Activated CD8-positive, alpha-beta memory T cell treated with anti-CD3 and anti-CD28 coated beads, Interleukin-2, amount 10 ng/mL, durations not matched to agents 7 days and 5 days (primary cell): ENCODE results near the gene FOXO1. TPM values are rescaled to one million over a fixed set of nuclear protein-coding genes. Genes with fewer than 3 reads are reported as not detected.
A peak's percentile ranks its signal among the peaks of the same experiment; 100 is the strongest.

Source experiments
- ATAC-seq: fragments of 150-1000 bp; cut with Tn5 transposase; one replicate; pipeline ENCODE4 v1.10.0; 2021; ENCODE audit warnings: moderate library complexity
- CTCF ChIA-PET: fragments of 350-600 bp; sonication (Branson Sonifier 250); formaldehyde crosslinking; loops from one replicate; lab custom pipeline; 2021; ENCODE audit warnings: antibody characterized with exemption; lab: Charles Lee
- DNase-seq: peaks from one replicate; pipeline ENCODE4 v3.0.0-alpha.2; 2020
- H3K27ac Mint-ChIP-seq: one replicate; pipeline ENCODE4 v1.8.0; 2021; ENCODE audit warnings: mild to moderate bottlenecking, mixed read lengths
- H3K27me3 Mint-ChIP-seq: one replicate; pipeline ENCODE4 v1.8.0; 2021; ENCODE audit warnings: mixed read lengths
- H3K36me3 Mint-ChIP-seq: one replicate; pipeline ENCODE4 v1.8.0; 2021; ENCODE audit warnings: mild to moderate bottlenecking, mixed read lengths
- H3K4me1 Mint-ChIP-seq: one replicate; pipeline ENCODE4 v1.8.0; 2021; ENCODE audit warnings: mixed read lengths
- H3K4me3 Mint-ChIP-seq: one replicate; pipeline ENCODE4 v1.8.0; 2021; ENCODE audit warnings: mild to moderate bottlenecking, moderate library complexity, mixed read lengths
- H3K9me3 Mint-ChIP-seq: one replicate; pipeline ENCODE4 v1.8.0; 2022; ENCODE audit warnings: low read depth, mixed read lengths
- total RNA-seq, 2 experiments: library from RNA; stranded (reverse); gene quantifications; one replicate each; pipeline ENCODE4 v1.2.3, GENCODE V29; 2021

The FOXO1 gene
- total RNA-seq, 2 experiments from 2014 or later, result 20.2 to 27.1 TPM

GRCh38 chr13:40605573-40605972 is 60.9 kb downstream of the FOXO1 start:
- no peak for ATAC-seq
- H3K9me3 Mint-ChIP-seq, result no peaks in the 10 kb centered on the region
- DNase-seq, result no peak
- no peaks in the 10 kb centered on the region for H3K27me3 Mint-ChIP-seq
- peaks cover 48% of the 10 kb centered on the region for H3K4me1 Mint-ChIP-seq
- no peak overlapping the region for H3K27ac Mint-ChIP-seq
- CTCF ChIA-PET, result no interaction called here
- peaks cover 13% of the 10 kb centered on the region for H3K36me3 Mint-ChIP-seq
- no peak overlapping the region for H3K4me3 Mint-ChIP-seq

GRCh38 chr13:40604135-40604534 is 62.3 kb downstream of the FOXO1 start:
- Mint-ChIP-seq H3K36me3 (peaks cover 15% of the 10 kb centered on the region), H3K27ac (no peak overlapping the region)
- CTCF ChIA-PET, result interaction anchor here (1.0 to 1.4 kb wide), 2 partner anchors 31 to 535 kb away, joined by 3 read pairs; no protein-coding TSS in a partner anchor

GRCh38 chr13:40600149-40600751 is 66.2 kb downstream of the FOXO1 start:
- H3K9me3 Mint-ChIP-seq, result no peaks in the 10 kb centered on the region
- ATAC-seq, result peak; percentile 47

More at GRCh38 chr13:40604135-40604534, 62.3 kb downstream of the FOXO1 start:
- ATAC-seq (no peak), DNase-seq (no peak)
- no peaks in the 10 kb centered on the region for H3K27me3 Mint-ChIP-seq
- peaks cover 57% of the 10 kb centered on the region for H3K4me1 Mint-ChIP-seq
- no peaks in the 10 kb centered on the region for H3K9me3 Mint-ChIP-seq
- H3K4me3 Mint-ChIP-seq, result no peak overlapping the region

GRCh38 chr13:40599747-40600146 is 66.7 kb downstream of the FOXO1 start:
- CTCF ChIA-PET, result interaction anchor here (0.9 to 1.3 kb wide), 2 partner anchors 9 to 69 kb away, joined by 3 read pairs; no protein-coding TSS in a partner anchor
- Mint-ChIP-seq H3K4me3 (peak overlapping the region; percentile 7), H3K27me3 (no peaks in the 10 kb centered on the region), H3K4me1 (peaks cover 70% of the 10 kb centered on the region), H3K9me3 (no peaks in the 10 kb centered on the region), H3K36me3 (peaks cover 9% of the 10 kb centered on the region), H3K27ac (peak overlapping the region; percentile 82)
- no peak for DNase-seq
- peak; percentile 28 for ATAC-seq

More at GRCh38 chr13:40600149-40600751, 66.2 kb downstream of the FOXO1 start:
- Mint-ChIP-seq H3K27me3 (no peaks in the 10 kb centered on the region), H3K36me3 (peaks cover 9% of the 10 kb centered on the region), H3K4me3 (peak overlapping the region; percentile 7), H3K27ac (peak overlapping the region; percentile 82), H3K4me1 (peaks cover 72% of the 10 kb centered on the region)
- no peak for DNase-seq
- CTCF ChIA-PET, result interaction anchor here (0.9 to 1.3 kb wide), 2 partner anchors 8 to 69 kb away, joined by 3 read pairs; no protein-coding TSS in a partner anchor

GRCh38 chr13:40599124-40599523 is 67.3 kb downstream of the FOXO1 start:
- Mint-ChIP-seq H3K27ac (no peak overlapping the region), H3K27me3 (no peaks in the 10 kb centered on the region), H3K9me3 (no peaks in the 10 kb centered on the region), H3K36me3 (peaks cover 9% of the 10 kb centered on the region), H3K4me3 (no peak overlapping the region), H3K4me1 (peaks cover 66% of the 10 kb centered on the region)
- CTCF ChIA-PET, result interaction anchor here (0.9 kb wide), 1 partner anchor 14 kb away, joined by 3 read pairs; no protein-coding TSS in a partner anchor
- DNase-seq (no peak), ATAC-seq (no peak)

- H3K27ac Mint-ChIP-seq, result no peak overlapping the region
- CTCF ChIA-PET, result interaction anchor here (0.9 kb wide), 1 partner anchor 15 kb away, joined by 3 read pairs; no protein-coding TSS in a partner anchor
- ATAC-seq, result no peak
- no peak for DNase-seq
- H3K4me1 Mint-ChIP-seq, result peaks cover 65% of the 10 kb centered on the region
- H3K27me3 Mint-ChIP-seq, result no peaks in the 10 kb centered on the region
- peaks cover 9% of the 10 kb centered on the region for H3K36me3 Mint-ChIP-seq
- H3K4me3 Mint-ChIP-seq, result no peak overlapping the region
- no peaks in the 10 kb centered on the region for H3K9me3 Mint-ChIP-seq
Measured at GRCh38 chr13:40598569-40598968, 67.9 kb downstream of the FOXO1 start.

GRCh38 chr13:40597735-40598365 is 68.6 kb downstream of the FOXO1 start:
- H3K27ac Mint-ChIP-seq, result peak overlapping the region; percentile 4
- no peaks in the 10 kb centered on the region for H3K27me3 Mint-ChIP-seq
- CTCF ChIA-PET, result no interaction called here
- DNase-seq (no peak), ATAC-seq (no peak)
- peaks cover 62% of the 10 kb centered on the region for H3K4me1 Mint-ChIP-seq
- H3K36me3 Mint-ChIP-seq, result peaks cover 9% of the 10 kb centered on the region
- H3K4me3 Mint-ChIP-seq, result no peak overlapping the region
- no peaks in the 10 kb centered on the region for H3K9me3 Mint-ChIP-seq

- peak overlapping the region; percentile 3 for H3K27ac Mint-ChIP-seq
- no peaks in the 10 kb centered on the region for H3K27me3 Mint-ChIP-seq
- peaks cover 4% of the 10 kb centered on the region for H3K36me3 Mint-ChIP-seq
- CTCF ChIA-PET, result interaction anchor here (1.0 kb wide), 1 partner anchor 16 kb away, joined by 3 read pairs; no protein-coding TSS in a partner anchor
- no peak overlapping the region for H3K4me3 Mint-ChIP-seq
- ATAC-seq, result peak; percentile 41
- H3K9me3 Mint-ChIP-seq, result no peaks in the 10 kb centered on the region
- peaks cover 57% of the 10 kb centered on the region for H3K4me1 Mint-ChIP-seq
- no peak for DNase-seq
Measured at GRCh38 chr13:40596484-40596883, 70.0 kb downstream of the FOXO1 start.

- H3K27me3 Mint-ChIP-seq, result no peaks in the 10 kb centered on the region
- no peak for DNase-seq
- H3K4me1 Mint-ChIP-seq, result peaks cover 60% of the 10 kb centered on the region
- H3K27ac Mint-ChIP-seq, result no peak overlapping the region
- ATAC-seq, result no peak
- peaks cover 4% of the 10 kb centered on the region for H3K36me3 Mint-ChIP-seq
- CTCF ChIA-PET, result interaction anchor here (1.0 kb wide), 1 partner anchor 17 kb away, joined by 3 read pairs; no protein-coding TSS in a partner anchor
- H3K9me3 Mint-ChIP-seq, result no peaks in the 10 kb centered on the region
- no peak overlapping the region for H3K4me3 Mint-ChIP-seq
Measured at GRCh38 chr13:40595693-40596092, 70.7 kb downstream of the FOXO1 start.

- DNase-seq, result no peak
- no peak overlapping the region for H3K4me3 Mint-ChIP-seq
- peaks cover 47% of the 10 kb centered on the region for H3K4me1 Mint-ChIP-seq
- H3K27me3 Mint-ChIP-seq, result no peaks in the 10 kb centered on the region
- no peak overlapping the region for H3K27ac Mint-ChIP-seq
- no peaks in the 10 kb centered on the region for H3K36me3 Mint-ChIP-seq
- H3K9me3 Mint-ChIP-seq, result no peaks in the 10 kb centered on the region
- no peak for ATAC-seq
- CTCF ChIA-PET, result no interaction called here
Measured at GRCh38 chr13:40592035-40592434, 74.4 kb downstream of the FOXO1 start.

- ATAC-seq, result no peak
- no peaks in the 10 kb centered on the region for H3K27me3 Mint-ChIP-seq
- H3K36me3 Mint-ChIP-seq, result no peaks in the 10 kb centered on the region
- DNase-seq, result no peak
- H3K9me3 Mint-ChIP-seq, result no peaks in the 10 kb centered on the region
- H3K27ac Mint-ChIP-seq, result no peak overlapping the region
- CTCF ChIA-PET, result no interaction called here
- peaks cover 46% of the 10 kb centered on the region for H3K4me1 Mint-ChIP-seq
- H3K4me3 Mint-ChIP-seq, result no peak overlapping the region
Measured at GRCh38 chr13:40591091-40591490, 75.3 kb downstream of the FOXO1 start.

GRCh38 chr13:40590112-40590862 is 76.2 kb downstream of the FOXO1 start:
- H3K4me3 Mint-ChIP-seq, result no peak overlapping the region
- H3K27me3 Mint-ChIP-seq, result no peaks in the 10 kb centered on the region
- peak overlapping the region; percentile 20 for H3K27ac Mint-ChIP-seq
- H3K4me1 Mint-ChIP-seq, result peaks cover 49% of the 10 kb centered on the region
- CTCF ChIA-PET, result interaction anchor here (1.2 kb wide), 1 partner anchor 92 kb away, joined by 3 read pairs; no protein-coding TSS in a partner anchor
- ATAC-seq (no peak), DNase-seq (no peak)
- H3K9me3 Mint-ChIP-seq, result no peaks in the 10 kb centered on the region
- peaks cover under 1% of the 10 kb centered on the region for H3K36me3 Mint-ChIP-seq
